A549 (cell line): ENCODE results near the gene HNRNPLL. TPM values are rescaled to one million over a fixed set of nuclear protein-coding genes. Genes with fewer than 3 reads are reported as not detected.

Experiments used
- ATAC-seq, 2 experiments: fragments of 200-7000 bp in 1 of 2; fragments of >200 bp in 1 of 2; cut with Nextera tagmentation in 1 of 2; cut with Tn5 transposase in 1 of 2; 3 replicates each; pipeline versions ENCODE4 v1.8.0 to v1.9.1; 2018 to 2020; ENCODE audit warnings: mild to moderate bottlenecking in 1 of 2, moderate library complexity in 1 of 2
- CTCF ChIA-PET: fragments of 300-600 bp; sonication (Branson Sonifier 250); formaldehyde crosslinking; extraction: SDS; loops from one replicate; lab custom pipeline; 2021; ENCODE audit warnings: antibody characterized with exemption, inconsistent platforms; lab: Yijun Ruan, JAX
- POLR2A ChIA-PET: fragments of 350-600 bp; formaldehyde crosslinking; extraction: SDS; loops from one replicate; lab custom pipeline; 2021; ENCODE audit warnings: antibody characterized with exemption, inconsistent platforms; lab: Yijun Ruan, JAX
- DNase-seq, 2 experiments: peaks; one replicate each; pipeline versions ENCODE4 v3.0.0 to v3.0.0-alpha.2; 2011 to 2016; ENCODE audit warnings: low read depth in 1 of 2, low spot score in 1 of 2
- FAIRE-seq: peaks from 2 replicates; lab custom pipeline; 2011; peaks lifted over from hg19 to GRCh38; lab: Jason Lieb, UNC
- H3K27ac ChIP-seq, 2 experiments: fragments of >200 bp; sonication (Bioruptor Twin); formaldehyde crosslinking; 3 replicates each; pipeline ENCODE4 v1.5.1; 2016 to 2017
- H3K4me1 ChIP-seq: fragments of >200 bp; sonication (Bioruptor Twin); formaldehyde crosslinking; 3 replicates; pipeline ENCODE4 v1.6.1; 2016
- H3K4me2 ChIP-seq: fragments of >200 bp; sonication (Bioruptor Twin); formaldehyde crosslinking; 3 replicates; pipeline ENCODE4 v1.6.1; 2016
- H3K4me3 ChIP-seq: fragments of >200 bp; sonication (Bioruptor Twin); formaldehyde crosslinking; 3 replicates; pipeline ENCODE4 v1.5.1; 2016
- H3K9me3 ChIP-seq: fragments of >200 bp; sonication (Bioruptor Twin); formaldehyde crosslinking; 3 replicates; pipeline ENCODE4 v1.6.1; 2016
- BHLHE40 ChIP-seq: IDR thresholded peaks from 2 replicates; pipeline ENCODE4 v1.6.1; 2012; ENCODE audit warnings: low read depth, low read length, inconsistent platforms
- CBX8 ChIP-seq: fragments of 200-600 bp; sonication (generic); IDR thresholded peaks from 2 replicates; pipeline ENCODE4 v1.6.1; 2016
- CEBPB ChIP-seq, 2 experiments: fragments of >200 bp in 1 of 2; sonication (Bioruptor Twin) in 1 of 2; formaldehyde crosslinking in 1 of 2; IDR thresholded peaks; 2 replicates each; pipeline ENCODE4 v1.6.1; 2012 to 2016
- E2F6 ChIP-seq: IDR thresholded peaks from 2 replicates; pipeline ENCODE4 v1.6.1; 2012; ENCODE audit warnings: low read depth, borderline replicate concordance
- EHF ChIP-seq: fragments of 250-450 bp; sonication (Bioruptor Pico); IDR thresholded peaks from 2 replicates; pipeline ENCODE4 v1.5.0; 2020; ENCODE audit warnings: mild to moderate bottlenecking
- EHMT2 ChIP-seq: fragments of 200-600 bp; sonication (generic); IDR thresholded peaks from 2 replicates; pipeline ENCODE4 v1.6.1; 2016; ENCODE audit warnings: antibody characterized with exemption, low read depth, mild to moderate bottlenecking, moderate library complexity
- EP300 ChIP-seq, 2 experiments: fragments of >200 bp; sonication (Bioruptor Twin); formaldehyde crosslinking; IDR thresholded peaks; 2 replicates in 1 of 2; 3 replicates in 1 of 2; pipeline ENCODE4 v1.6.1; 2016 to 2017
- ESRRA ChIP-seq: fragments of 150-350 bp; IDR thresholded peaks from 2 replicates; pipeline ENCODE4 v1.6.1; 2014; ENCODE audit warnings: mild to moderate bottlenecking, low read length, borderline replicate concordance
- FOSL2 ChIP-seq, 2 experiments: fragments of 450-650 bp in 1 of 2; fragments of >200 bp in 1 of 2; sonication (Bioruptor Twin) in 1 of 2; formaldehyde crosslinking; IDR thresholded peaks; 2 replicates each; pipeline versions ENCODE4 v1.5.0 to v1.6.1; 2016 to 2020; ENCODE audit warnings: mild to moderate bottlenecking in 1 of 2, moderate library complexity in 1 of 2
- HDAC2 ChIP-seq: fragments of 200-600 bp; sonication (generic); IDR thresholded peaks from 2 replicates; pipeline ENCODE4 v1.6.1; 2016
- HOXB13 ChIP-seq: fragments of 250-450 bp; sonication (Bioruptor Pico); IDR thresholded peaks from 2 replicates; pipeline ENCODE4 v1.5.0; 2020; ENCODE audit warnings: low read depth, mild to moderate bottlenecking, moderate library complexity
- JUNB ChIP-seq: fragments of >200 bp; sonication (Bioruptor Twin); formaldehyde crosslinking; IDR thresholded peaks from 2 replicates; pipeline ENCODE4 v1.6.1; 2016
- KDM1A ChIP-seq: fragments of 200-600 bp; sonication (generic); IDR thresholded peaks from 2 replicates; pipeline ENCODE4 v1.6.1; 2016; ENCODE audit warnings: low read depth, mild to moderate bottlenecking
- MAFK ChIP-seq: fragments of 450-650 bp; IDR thresholded peaks from 2 replicates; pipeline ENCODE4 v1.6.1; 2014; ENCODE audit not compliant: partially characterized antibody
- MYC ChIP-seq: IDR thresholded peaks from 2 replicates; pipeline ENCODE4 v1.6.1; 2012; ENCODE audit warnings: mild to moderate bottlenecking, inconsistent platforms, low read length, improper control_type of control experiment, borderline replicate concordance
- NFE2L2 ChIP-seq: fragments of 150-350 bp; conservative IDR thresholded peaks from 2 replicates; pipeline ENCODE4 v1.6.1; 2014; ENCODE audit warnings: low read length
- NR3C1 ChIP-seq: fragments of >200 bp; sonication (Bioruptor Twin); formaldehyde crosslinking; IDR thresholded peaks from 3 replicates; pipeline ENCODE4 v1.6.1; 2017
- RAD21 ChIP-seq, 2 experiments: fragments of >200 bp in 1 of 2; sonication (Bioruptor Twin) in 1 of 2; formaldehyde crosslinking in 1 of 2; IDR thresholded peaks in 1 of 2; conservative IDR thresholded peaks in 1 of 2; 2 replicates in 1 of 2; 3 replicates in 1 of 2; pipeline ENCODE4 v1.6.1; 2012 to 2018; ENCODE audit warnings: inconsistent platforms in 1 of 2
- RARB ChIP-seq: fragments of 250-450 bp; sonication (Bioruptor Pico); IDR thresholded peaks from 2 replicates; pipeline ENCODE4 v1.8.0; 2021; ENCODE audit warnings: mild to moderate bottlenecking, moderate library complexity
- RCOR1 ChIP-seq: fragments of 150-350 bp; IDR thresholded peaks from 2 replicates; pipeline ENCODE4 v1.6.1; 2014; ENCODE audit warnings: antibody characterized with exemption, low read length, low read depth
- TFCP2L1 ChIP-seq: fragments of 250-450 bp; sonication (Bioruptor Pico); IDR thresholded peaks from 2 replicates; pipeline ENCODE4 v1.5.0; 2021; ENCODE audit warnings: mild to moderate bottlenecking
- ZC3H11A ChIP-seq: fragments of 450-650 bp; IDR thresholded peaks from 2 replicates; pipeline ENCODE4 v1.6.1; 2014; ENCODE audit warnings: antibody characterized with exemption, mild to moderate bottlenecking
- ZFP36 ChIP-seq: fragments of 450-650 bp; IDR thresholded peaks from 2 replicates; pipeline ENCODE4 v1.6.1; 2014; ENCODE audit warnings: borderline replicate concordance; ENCODE audit not compliant: partially characterized antibody
- ZNF302 ChIP-seq: fragments of 250-450 bp; sonication (Bioruptor Pico); IDR thresholded peaks from 2 replicates; pipeline ENCODE4 v1.9.0; 2021; ENCODE audit warnings: inconsistent platforms, mild to moderate bottlenecking, moderate library complexity
- ZSCAN20 ChIP-seq: fragments of 250-450 bp; sonication (Bioruptor Pico); IDR thresholded peaks from 2 replicates; pipeline ENCODE4 v1.8.0; 2022; ENCODE audit warnings: mild to moderate bottlenecking, moderate library complexity
- WGBS: methylation state at CpG from one replicate; pipeline ENCODE4 v1.1.6; 2017; ENCODE audit errors: missing lambda C conversion rate; 5-methylcytosine and 5-hydroxymethylcytosine counted together
- polyA plus RNA-seq, 4 experiments: library from polyadenylated mRNA; depleted of rRNA in 3 of 4; stranded (reverse); fragments of >200 nt; fragmentation: RNase III in 1 of 4; extraction: RNeasy Plus Mini Kit Qiagen cat#74134 plus additional on column Dnase treatment in 1 of 4; gene quantifications; 2 replicates in 3 of 4; 3 replicates in 1 of 4; pipeline ENCODE4 v1.2.3, GENCODE V29; 2011 to 2017
- TF ChIP-seq, protein P1 (sequence below): fragments of 150-350 bp; IDR thresholded peaks from 2 replicates; pipeline ENCODE4 v1.6.1; 2014; ENCODE audit warnings: low read depth, mild to moderate bottlenecking, low read length
- TF ChIP-seq, protein P2 (sequence below): fragments of 250-450 bp; sonication (Bioruptor Pico); IDR thresholded peaks from 2 replicates; pipeline ENCODE4 v1.5.0; 2020; ENCODE audit warnings: low read depth, mild to moderate bottlenecking, moderate library complexity
- TF ChIP-seq, protein P3 (sequence below): fragments of >200 bp; sonication (Bioruptor Twin); formaldehyde crosslinking; IDR thresholded peaks from 3 replicates; pipeline ENCODE4 v1.5.1; 2016

The HNRNPLL gene
- polyA plus RNA-seq, 2 of the 4 experiments (the other 2 are of a cell fraction): 39.0 to 73.8 TPM

DNA sequence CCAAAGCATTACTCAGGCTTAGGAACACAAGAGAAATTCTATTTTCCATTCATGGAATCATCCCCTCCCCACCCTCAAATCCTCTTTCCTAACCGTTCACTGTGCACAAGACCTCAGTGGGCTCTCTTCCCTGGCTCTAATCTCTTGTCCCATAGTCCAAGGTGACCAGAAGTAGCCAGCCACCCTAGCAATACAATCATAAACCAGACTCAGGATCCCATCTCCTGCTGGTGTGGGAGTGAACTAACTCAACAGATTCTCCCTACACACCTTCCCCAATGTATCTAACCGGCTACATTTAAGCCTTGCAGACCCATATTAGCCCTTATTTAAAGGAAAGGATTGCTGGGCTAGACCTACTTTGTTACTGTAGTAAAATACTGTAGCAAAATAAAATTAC is 45.5 kb downstream of the HNRNPLL start:
- TF ChIP-seq NFE2L2 (no peak), ZC3H11A (no peak), ZSCAN20 (CRISPR knock-in tag) (no peak), ZFP36 (no peak), EP300 (IDR thresholded peaks at IDR 0.05) (no peak), CBX8 (no peak), E2F6 (no peak), HOXB13 (CRISPR knock-in tag) (no peak), BHLHE40 (no peak), EHF (CRISPR knock-in tag) (no peak), CEBPB (IDR thresholded peaks at IDR 0.05) (no peak)
- TF ChIP-seq, protein P1, sequence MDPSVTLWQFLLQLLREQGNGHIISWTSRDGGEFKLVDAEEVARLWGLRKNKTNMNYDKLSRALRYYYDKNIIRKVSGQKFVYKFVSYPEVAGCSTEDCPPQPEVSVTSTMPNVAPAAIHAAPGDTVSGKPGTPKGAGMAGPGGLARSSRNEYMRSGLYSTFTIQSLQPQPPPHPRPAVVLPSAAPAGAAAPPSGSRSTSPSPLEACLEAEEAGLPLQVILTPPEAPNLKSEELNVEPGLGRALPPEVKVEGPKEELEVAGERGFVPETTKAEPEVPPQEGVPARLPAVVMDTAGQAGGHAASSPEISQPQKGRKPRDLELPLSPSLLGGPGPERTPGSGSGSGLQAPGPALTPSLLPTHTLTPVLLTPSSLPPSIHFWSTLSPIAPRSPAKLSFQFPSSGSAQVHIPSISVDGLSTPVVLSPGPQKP: no peak
- TF ChIP-seq, protein P2, sequence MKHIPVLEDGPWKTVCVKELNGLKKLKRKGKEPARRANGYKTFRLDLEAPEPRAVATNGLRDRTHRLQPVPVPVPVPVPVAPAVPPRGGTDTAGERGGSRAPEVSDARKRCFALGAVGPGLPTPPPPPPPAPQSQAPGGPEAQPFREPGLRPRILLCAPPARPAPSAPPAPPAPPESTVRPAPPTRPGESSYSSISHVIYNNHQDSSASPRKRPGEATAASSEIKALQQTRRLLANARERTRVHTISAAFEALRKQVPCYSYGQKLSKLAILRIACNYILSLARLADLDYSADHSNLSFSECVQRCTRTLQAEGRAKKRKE (CRISPR knock-in tag): no peak
- Histone ChIP-seq H3K4me2 (no peak overlapping the region), H3K9me3 (no peaks in the 10 kb centered on the region), H3K4me1 (no peaks in the 10 kb centered on the region), H3K27ac (no peak overlapping the region), H3K4me3 (no peak overlapping the region)
- CTCF ChIA-PET: interaction anchor here (0.8 to 4.7 kb wide), 11 partner anchors 8 to 609 kb away, joined by 3 to 48 read pairs (median 4); no protein-coding TSS in a partner anchor
- FAIRE-seq (no peak), ATAC-seq (peak in 1 of 2 experiments; percentile 12; a peak in 2 of 6 replicates), DNase-seq (no peak)
- WGBS: 84% methylated on average over 2 of the region's 2 CpGs
- POLR2A ChIA-PET: interaction anchor here (3.4 kb wide), 1 partner anchor 194 kb away, joined by 11 read pairs; the partner anchor contains the start of gene SRSF7

GRCh38 chr2:38556006-38556801 is 46.5 kb downstream of the HNRNPLL start:
- Histone ChIP-seq H3K9me3 (no peaks in the 10 kb centered on the region), H3K27ac (no peak overlapping the region), H3K4me3 (no peak overlapping the region), H3K4me1 (no peaks in the 10 kb centered on the region), H3K4me2 (no peak overlapping the region)
- POLR2A ChIA-PET: interaction anchor here (3.4 kb wide), 1 partner anchor 195 kb away, joined by 11 read pairs; the partner anchor contains the start of gene SRSF7
- DNase-seq: no peak
- WGBS: 81% methylated on average over 6 of the region's 6 CpGs
- ATAC-seq: no peak
- TF ChIP-seq, protein P3, sequence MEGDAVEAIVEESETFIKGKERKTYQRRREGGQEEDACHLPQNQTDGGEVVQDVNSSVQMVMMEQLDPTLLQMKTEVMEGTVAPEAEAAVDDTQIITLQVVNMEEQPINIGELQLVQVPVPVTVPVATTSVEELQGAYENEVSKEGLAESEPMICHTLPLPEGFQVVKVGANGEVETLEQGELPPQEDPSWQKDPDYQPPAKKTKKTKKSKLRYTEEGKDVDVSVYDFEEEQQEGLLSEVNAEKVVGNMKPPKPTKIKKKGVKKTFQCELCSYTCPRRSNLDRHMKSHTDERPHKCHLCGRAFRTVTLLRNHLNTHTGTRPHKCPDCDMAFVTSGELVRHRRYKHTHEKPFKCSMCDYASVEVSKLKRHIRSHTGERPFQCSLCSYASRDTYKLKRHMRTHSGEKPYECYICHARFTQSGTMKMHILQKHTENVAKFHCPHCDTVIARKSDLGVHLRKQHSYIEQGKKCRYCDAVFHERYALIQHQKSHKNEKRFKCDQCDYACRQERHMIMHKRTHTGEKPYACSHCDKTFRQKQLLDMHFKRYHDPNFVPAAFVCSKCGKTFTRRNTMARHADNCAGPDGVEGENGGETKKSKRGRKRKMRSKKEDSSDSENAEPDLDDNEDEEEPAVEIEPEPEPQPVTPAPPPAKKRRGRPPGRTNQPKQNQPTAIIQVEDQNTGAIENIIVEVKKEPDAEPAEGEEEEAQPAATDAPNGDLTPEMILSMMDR: no peak
- no peak for TF ChIP-seq JUNB
- TF ChIP-seq KDM1A: no peak
- no peak for TF ChIP-seq MAFK
- no peak for TF ChIP-seq HOXB13 (CRISPR knock-in tag)
- TF ChIP-seq FOSL2 (IDR thresholded peaks at IDR 0.05): no peak
- TF ChIP-seq FOSL2 (CRISPR knock-in tag; IDR thresholded peaks at IDR 0.05): no peak
- no peak for TF ChIP-seq ZNF302
- no peak for TF ChIP-seq MYC
- no peak for TF ChIP-seq HDAC2
- no peak for TF ChIP-seq E2F6
- TF ChIP-seq RARB: no peak
- TF ChIP-seq ZC3H11A: no peak
- no peak for TF ChIP-seq BHLHE40
- TF ChIP-seq TFCP2L1 (CRISPR knock-in tag): no peak
- TF ChIP-seq EHF (CRISPR knock-in tag): no peak
- TF ChIP-seq RAD21 (conservative IDR thresholded peaks at IDR 0.05 in 1 of 2, IDR thresholded peaks at IDR 0.05 in 1 of 2): no peak
- no peak for TF ChIP-seq RCOR1
- no peak for TF ChIP-seq EHMT2
- TF ChIP-seq ESRRA: no peak
- no peak for TF ChIP-seq NR3C1
- CTCF ChIA-PET: interaction anchor here (1.0 to 4.7 kb wide), 22 partner anchors 8 to 608 kb away, joined by 3 to 48 read pairs (median 6); no protein-coding TSS in a partner anchor
- no peak for FAIRE-seq
